ENCODE data around the gene PAN3.

PAN3 gene

GRCh38 chr13:28337166-28338005, 199.0 kb downstream of the PAN3 start:
- Histone ChIP-seq H3K27ac (ENCODE audit: extremely low read depth, low read depth, low read length) (peak overlapping the region; percentile 49), H3K36me3 (ENCODE audit: control insufficient read depth in 2 of 2, insufficient read depth in 1 of 2, low read length in 2 of 2) (peaks cover 0 to 3% of the 10 kb centered on the region in 2 experiments; a peak in 1 of 3 replicates)
- POLR2A ChIA-PET: interaction anchor here (0.6 kb wide), 1 partner anchor 233 kb away, joined by 4 read pairs; no protein-coding TSS in a partner anchor
- peak; percentile 97 for TF ChIP-seq FEZF1 (tag by site-specific recombination; IDR thresholded peaks at IDR 0.05)
- TF ChIP-seq PRDM6 (tag by site-specific recombination; IDR thresholded peaks at IDR 0.05): peak; percentile 73
- no peak for TF ChIP-seq ZNF174 (tag by site-specific recombination; IDR thresholded peaks at IDR 0.05)
- TF ChIP-seq ZSCAN18 (tag by site-specific recombination; IDR thresholded peaks at IDR 0.05): no peak
- no peak for TF ChIP-seq ZNF610 (tag by site-specific recombination; IDR thresholded peaks at IDR 0.05; ENCODE audit: borderline replicate concordance)
- no peak for TF ChIP-seq ZNF701 (tag by site-specific recombination; IDR thresholded peaks at IDR 0.05)
- no peak for TF ChIP-seq ZNF510 (tag by site-specific recombination; IDR thresholded peaks at IDR 0.05; ENCODE audit: insufficient replicate concordance)
- TF ChIP-seq ZXDB (tag by site-specific recombination; IDR thresholded peaks at IDR 0.05): peak; percentile 55; the same call in 1 of the 2 replicates
- TF ChIP-seq ZNF391 (tag by site-specific recombination; IDR thresholded peaks at IDR 0.05; ENCODE audit: borderline replicate concordance, low read depth): no peak
- TF ChIP-seq ZNF248 (tag by site-specific recombination; IDR thresholded peaks at IDR 0.05): no peak
- peak; percentile 48; the same call in 1 of the 2 replicates for TF ChIP-seq ZSCAN30 (tag by site-specific recombination; IDR thresholded peaks at IDR 0.05)
- TF ChIP-seq ZNF558 (tag by site-specific recombination; IDR thresholded peaks at IDR 0.05): peak; percentile 87
- TF ChIP-seq KLF9 (tag by site-specific recombination; IDR thresholded peaks at IDR 0.05; ENCODE audit: low read depth): no peak
- 0 out of 2 replicates have a peak, but pooled peaks have one; percentile 8 for TF ChIP-seq OSR2 (tag by site-specific recombination; IDR thresholded peaks at IDR 0.05)
- no peak for TF ChIP-seq ZNF19 (tag by site-specific recombination; IDR thresholded peaks at IDR 0.05; ENCODE audit: low read depth)
- no peak for TF ChIP-seq ZNF645 (tag by site-specific recombination; IDR thresholded peaks at IDR 0.05)
- TF ChIP-seq KLF8 (tag by site-specific recombination; IDR thresholded peaks at IDR 0.05): 0 out of 2 replicates have a peak, but pooled peaks have one; percentile 22
- TF ChIP-seq ZNF518A (tag by site-specific recombination; conservative IDR thresholded peaks at IDR 0.05; ENCODE audit: low read depth): no peak
- TF ChIP-seq ZNF785 (tag by site-specific recombination; IDR thresholded peaks at IDR 0.05): no peak
- no peak for TF ChIP-seq CTCF (tag by site-specific recombination; IDR thresholded peaks at IDR 0.05)
- no peak for TF ChIP-seq ZNF211 (tag by site-specific recombination; IDR thresholded peaks at IDR 0.05; ENCODE audit: low read depth)
- TF ChIP-seq ZNF843 (tag by site-specific recombination; IDR thresholded peaks at IDR 0.05): peak; percentile 77; the same call in 1 of the 2 replicates
- TF ChIP-seq ZFHX2 (tag by site-specific recombination; conservative IDR thresholded peaks at IDR 0.05): peak; percentile 20; the same call in 1 of the 2 replicates
- no peak for TF ChIP-seq ZFP41 (tag by site-specific recombination; IDR thresholded peaks at IDR 0.05; ENCODE audit: borderline replicate concordance)
- no peak for TF ChIP-seq ZNF2 (tag by site-specific recombination; IDR thresholded peaks at IDR 0.05)

More at GRCh38 chr13:28337166-28338005, 199.0 kb downstream of the PAN3 start:
- CTCF ChIA-PET: interaction anchor here (0.7 to 1.3 kb wide), 2 partner anchors 13 to 108 kb away, joined by 3 read pairs; no protein-coding TSS in a partner anchor
- Histone ChIP-seq H3K9me3 (ENCODE audit: control insufficient read depth, insufficient read depth, low read depth, low read length) (no peaks in the 10 kb centered on the region), H3K4me1 (ENCODE audit: control insufficient read depth, insufficient read depth, low read length) (peaks cover 23% of the 10 kb centered on the region), H3K4me3 (ENCODE audit: low read depth, low read length) (no peak overlapping the region)

Measured in HEK293 (cell line).